ENCODE results near the gene PLA2G4A. TPM values are rescaled to one million over a fixed set of nuclear protein-coding genes. Genes with fewer than 3 reads are reported as not detected.

Gene PLA2G4A
- polyA plus RNA-seq, 1 donor = 15.9 TPM

- H3K4me3 ChIP-seq (ENCODE audit: low read length) = no peak overlapping the region
- H3K4me1 ChIP-seq (ENCODE audit: control insufficient read depth, insufficient read depth, low read length) = no peaks in the 10 kb centered on the region
- no peaks in the 10 kb centered on the region for H3K27me3 ChIP-seq (ENCODE audit: control insufficient read depth, insufficient read depth, low read length)
- no peak overlapping the region for H3K27ac ChIP-seq (ENCODE audit: low read length)
- no peaks in the 10 kb centered on the region for H3K36me3 ChIP-seq (ENCODE audit: control insufficient read depth, insufficient read depth, low read length)
- WGBS (ENCODE audit: insufficient coverage, low lambda C conversion rate) = no CpG with 5 or more reads among the region's 1 CpG
- H3K9me3 ChIP-seq (ENCODE audit: control insufficient read depth, low read depth, low read length) = no peaks in the 10 kb centered on the region
- no peak for DNase-seq
These were observed 40.9 kb downstream of the PLA2G4A start for GRCh38 chr1:186869526-186870228.

- no CpG with 5 or more reads among the region's 1 CpG for WGBS (ENCODE audit: insufficient coverage, low lambda C conversion rate)
- Histone ChIP-seq H3K4me3 (ENCODE audit: low read length) (no peak overlapping the region), H3K4me1 (ENCODE audit: control insufficient read depth, insufficient read depth, low read length) (no peaks in the 10 kb centered on the region), H3K27me3 (ENCODE audit: control insufficient read depth, insufficient read depth, low read length) (no peaks in the 10 kb centered on the region), H3K27ac (ENCODE audit: low read length) (no peak overlapping the region), H3K9me3 (ENCODE audit: control insufficient read depth, low read depth, low read length) (no peaks in the 10 kb centered on the region), H3K36me3 (ENCODE audit: control insufficient read depth, insufficient read depth, low read length) (no peaks in the 10 kb centered on the region)
- no peak for DNase-seq
These were observed 43.0 kb downstream of the PLA2G4A start for GRCh38 chr1:186871784-186872183.

GRCh38 chr1:186872291-186872690, 43.5 kb downstream of the PLA2G4A start:
- no CpG with 5 or more reads among the region's 5 CpGs for WGBS (ENCODE audit: insufficient coverage, low lambda C conversion rate)
- DNase-seq = no peak
- Histone ChIP-seq H3K27me3 (ENCODE audit: control insufficient read depth, insufficient read depth, low read length) (no peaks in the 10 kb centered on the region), H3K9me3 (ENCODE audit: control insufficient read depth, low read depth, low read length) (no peaks in the 10 kb centered on the region), H3K27ac (ENCODE audit: low read length) (no peak overlapping the region), H3K4me1 (ENCODE audit: control insufficient read depth, insufficient read depth, low read length) (no peaks in the 10 kb centered on the region), H3K4me3 (ENCODE audit: low read length) (no peak overlapping the region), H3K36me3 (ENCODE audit: control insufficient read depth, insufficient read depth, low read length) (no peaks in the 10 kb centered on the region)

GRCh38 chr1:186873687-186874086, 44.9 kb downstream of the PLA2G4A start:
- Histone ChIP-seq H3K4me3 (ENCODE audit: low read length) (no peak overlapping the region), H3K27ac (ENCODE audit: low read length) (no peak overlapping the region), H3K36me3 (ENCODE audit: control insufficient read depth, insufficient read depth, low read length) (no peaks in the 10 kb centered on the region), H3K9me3 (ENCODE audit: control insufficient read depth, low read depth, low read length) (no peaks in the 10 kb centered on the region), H3K4me1 (ENCODE audit: control insufficient read depth, insufficient read depth, low read length) (no peaks in the 10 kb centered on the region), H3K27me3 (ENCODE audit: control insufficient read depth, insufficient read depth, low read length) (no peaks in the 10 kb centered on the region)
- 83% methylated on average over 1 of the region's 1 CpG for WGBS (ENCODE audit: insufficient coverage, low lambda C conversion rate)
- no peak for DNase-seq

GRCh38 chr1:186875896-186876835, 47.4 kb downstream of the PLA2G4A start:
- Histone ChIP-seq H3K4me1 (ENCODE audit: control insufficient read depth, insufficient read depth, low read length) (no peaks in the 10 kb centered on the region), H3K9me3 (ENCODE audit: control insufficient read depth, low read depth, low read length) (no peaks in the 10 kb centered on the region), H3K36me3 (ENCODE audit: control insufficient read depth, insufficient read depth, low read length) (no peaks in the 10 kb centered on the region), H3K4me3 (ENCODE audit: low read length) (no peak overlapping the region), H3K27me3 (ENCODE audit: control insufficient read depth, insufficient read depth, low read length) (no peaks in the 10 kb centered on the region), H3K27ac (ENCODE audit: low read length) (no peak overlapping the region)
- 96% methylated on average over 5 of the region's 12 CpGs for WGBS (ENCODE audit: insufficient coverage, low lambda C conversion rate)
- no peak for DNase-seq

- H3K36me3 ChIP-seq (ENCODE audit: control insufficient read depth, insufficient read depth, low read length) = no peaks in the 10 kb centered on the region
- no CpG with 5 or more reads among the region's 2 CpGs for WGBS (ENCODE audit: insufficient coverage, low lambda C conversion rate)
- H3K4me3 ChIP-seq (ENCODE audit: low read length) = no peak overlapping the region
- no peaks in the 10 kb centered on the region for H3K4me1 ChIP-seq (ENCODE audit: control insufficient read depth, insufficient read depth, low read length)
- H3K9me3 ChIP-seq (ENCODE audit: control insufficient read depth, low read depth, low read length) = no peaks in the 10 kb centered on the region
- H3K27ac ChIP-seq (ENCODE audit: low read length) = no peak overlapping the region
- no peak for DNase-seq
- no peaks in the 10 kb centered on the region for H3K27me3 ChIP-seq (ENCODE audit: control insufficient read depth, insufficient read depth, low read length)
These were observed 49.6 kb downstream of the PLA2G4A start for GRCh38 chr1:186878356-186878755.

GRCh38 chr1:186880982-186881381, 52.2 kb downstream of the PLA2G4A start:
- H3K9me3 ChIP-seq (ENCODE audit: control insufficient read depth, low read depth, low read length) = peaks cover 2% of the 10 kb centered on the region
- H3K27me3 ChIP-seq (ENCODE audit: control insufficient read depth, insufficient read depth, low read length) = no peaks in the 10 kb centered on the region
- H3K4me3 ChIP-seq (ENCODE audit: low read length) = no peak overlapping the region
- H3K27ac ChIP-seq (ENCODE audit: low read length) = no peak overlapping the region
- no peak for DNase-seq
- H3K36me3 ChIP-seq (ENCODE audit: control insufficient read depth, insufficient read depth, low read length) = no peaks in the 10 kb centered on the region
- no CpG with 5 or more reads among the region's 1 CpG for WGBS (ENCODE audit: insufficient coverage, low lambda C conversion rate)
- no peaks in the 10 kb centered on the region for H3K4me1 ChIP-seq (ENCODE audit: control insufficient read depth, insufficient read depth, low read length)

- Histone ChIP-seq H3K27me3 (ENCODE audit: control insufficient read depth, insufficient read depth, low read length) (no peaks in the 10 kb centered on the region), H3K9me3 (ENCODE audit: control insufficient read depth, low read depth, low read length) (peaks cover 2% of the 10 kb centered on the region), H3K27ac (ENCODE audit: low read length) (no peak overlapping the region), H3K4me3 (ENCODE audit: low read length) (no peak overlapping the region), H3K4me1 (ENCODE audit: control insufficient read depth, insufficient read depth, low read length) (no peaks in the 10 kb centered on the region), H3K36me3 (ENCODE audit: control insufficient read depth, insufficient read depth, low read length) (no peaks in the 10 kb centered on the region)
- no peak for DNase-seq
- 98% methylated on average over 3 of the region's 6 CpGs for WGBS (ENCODE audit: insufficient coverage, low lambda C conversion rate)
These were observed 53.8 kb downstream of the PLA2G4A start for GRCh38 chr1:186882372-186883134.

- DNase-seq = no peak
- Histone ChIP-seq H3K9me3 (ENCODE audit: control insufficient read depth, low read depth, low read length) (peaks cover 2% of the 10 kb centered on the region), H3K27ac (ENCODE audit: low read length) (no peak overlapping the region), H3K4me3 (ENCODE audit: low read length) (no peak overlapping the region), H3K36me3 (ENCODE audit: control insufficient read depth, insufficient read depth, low read length) (no peaks in the 10 kb centered on the region), H3K27me3 (ENCODE audit: control insufficient read depth, insufficient read depth, low read length) (no peaks in the 10 kb centered on the region), H3K4me1 (ENCODE audit: control insufficient read depth, insufficient read depth, low read length) (no peaks in the 10 kb centered on the region)
- no CpG with 5 or more reads among the region's 1 CpG for WGBS (ENCODE audit: insufficient coverage, low lambda C conversion rate)
These were observed 55.5 kb downstream of the PLA2G4A start for GRCh38 chr1:186884251-186884650.

GRCh38 chr1:186887203-186887602, 58.5 kb downstream of the PLA2G4A start:
- Histone ChIP-seq H3K4me1 (ENCODE audit: control insufficient read depth, insufficient read depth, low read length) (no peaks in the 10 kb centered on the region), H3K27me3 (ENCODE audit: control insufficient read depth, insufficient read depth, low read length) (no peaks in the 10 kb centered on the region), H3K36me3 (ENCODE audit: control insufficient read depth, insufficient read depth, low read length) (no peaks in the 10 kb centered on the region), H3K4me3 (ENCODE audit: low read length) (no peak overlapping the region), H3K9me3 (ENCODE audit: control insufficient read depth, low read depth, low read length) (peaks cover 2% of the 10 kb centered on the region), H3K27ac (ENCODE audit: low read length) (no peak overlapping the region)
- WGBS (ENCODE audit: insufficient coverage, low lambda C conversion rate) = 40% methylated on average over 1 of the region's 2 CpGs
- DNase-seq = no peak

All from large intestine (tissue), 3 donors.